Measurements from ENCODE around the gene NAALADL2.

Gene NAALADL2

DNA sequence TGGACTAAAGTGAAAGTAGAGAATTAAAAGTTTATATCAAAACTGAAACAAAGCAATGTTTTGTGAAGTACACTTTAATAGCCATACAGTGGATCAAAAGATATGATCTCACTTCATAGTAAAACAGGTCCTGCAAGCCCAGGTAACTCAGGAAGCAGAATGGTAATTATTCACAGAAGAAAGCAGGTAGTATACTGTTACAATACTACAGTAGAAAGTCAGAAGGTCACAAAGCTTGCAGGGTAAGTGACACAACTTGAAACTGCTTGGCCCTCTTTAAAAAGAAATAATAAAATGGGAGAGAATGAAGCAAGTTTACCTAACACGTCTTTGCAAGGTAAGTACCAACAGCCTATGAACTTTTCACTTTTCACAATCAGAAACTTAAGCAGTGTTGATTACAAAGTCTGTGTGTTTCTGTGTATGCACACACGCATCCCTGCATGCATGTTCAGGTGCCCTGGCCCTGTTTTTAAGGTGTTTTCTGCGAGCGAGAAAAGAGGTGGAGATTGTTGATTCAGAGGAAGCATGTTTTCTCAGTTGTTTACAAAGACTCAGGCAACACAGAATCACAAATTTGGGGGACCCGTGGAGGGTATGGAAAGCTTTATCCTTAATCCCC lies at the start of gene NAALADL2:
NAALADL2 (plus strand) TSS at position 221 of the 622 bp plus-strand sequence.
- no peak within 1 kb of the TSS for H3K4me3 ChIP-seq (ENCODE audit: low read length)
- no peak within 1 kb of the TSS for H3K9ac ChIP-seq (ENCODE audit: low read length)
- H3K36me3 ChIP-seq (ENCODE audit: control insufficient read depth, low read depth, low read length): no peaks in the 10 kb centered on the region
- H3K9me3 ChIP-seq (ENCODE audit: control insufficient read depth, low read depth, low read length): no peaks in the 10 kb centered on the region
- H3K4me1 ChIP-seq (ENCODE audit: control insufficient read depth, low read depth, low read length): no peaks in the 10 kb centered on the region
- no peaks in the 10 kb centered on the region for H3K27me3 ChIP-seq (ENCODE audit: control insufficient read depth, insufficient read depth, low read length)
- no peak within 1 kb of the TSS for H3K27ac ChIP-seq (ENCODE audit: low read length)

DNA sequence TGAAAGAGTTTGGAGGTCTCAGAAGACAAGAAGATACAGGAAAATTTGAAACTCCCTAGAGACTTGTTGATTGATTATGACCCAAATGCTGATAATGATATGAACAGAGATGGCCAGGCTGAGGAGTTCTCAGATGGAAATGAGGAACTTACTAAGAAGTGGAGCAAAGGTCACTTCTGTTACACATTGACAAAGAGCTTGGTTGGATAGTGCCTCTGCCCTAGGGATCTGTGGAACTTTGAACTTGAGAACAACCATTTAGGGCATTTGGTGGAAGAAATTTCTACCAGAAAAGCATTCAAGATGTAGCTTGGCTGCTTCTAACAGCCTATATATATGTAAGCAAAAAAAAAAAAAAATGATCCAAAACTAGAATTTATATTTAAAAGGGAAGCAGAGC lies 48.9 kb upstream of the NAALADL2 start:
- no peaks in the 10 kb centered on the region for H3K27me3 ChIP-seq (ENCODE audit: control insufficient read depth, insufficient read depth, low read length)
- H3K36me3 ChIP-seq (ENCODE audit: control insufficient read depth, low read depth, low read length): no peaks in the 10 kb centered on the region
- peaks cover 3% of the 10 kb centered on the region for H3K9me3 ChIP-seq (ENCODE audit: control insufficient read depth, low read depth, low read length)
- no peak overlapping the region for H3K27ac ChIP-seq (ENCODE audit: low read length)
- H3K9ac ChIP-seq (ENCODE audit: low read length): no peak overlapping the region
- no peaks in the 10 kb centered on the region for H3K4me1 ChIP-seq (ENCODE audit: control insufficient read depth, low read depth, low read length)
- H3K4me3 ChIP-seq (ENCODE audit: low read length): no peak overlapping the region

- Histone ChIP-seq H3K36me3 (ENCODE audit: control insufficient read depth, low read depth, low read length) (no peaks in the 10 kb centered on the region), H3K9ac (ENCODE audit: low read length) (no peak overlapping the region), H3K27ac (ENCODE audit: low read length) (no peak overlapping the region), H3K4me3 (ENCODE audit: low read length) (no peak overlapping the region), H3K27me3 (ENCODE audit: control insufficient read depth, insufficient read depth, low read length) (no peaks in the 10 kb centered on the region), H3K9me3 (ENCODE audit: control insufficient read depth, low read depth, low read length) (peaks cover 3% of the 10 kb centered on the region), H3K4me1 (ENCODE audit: control insufficient read depth, low read depth, low read length) (no peaks in the 10 kb centered on the region)
Measured at GRCh38 chr3:174812172-174812862, 46.8 kb upstream of the NAALADL2 start.

GRCh38 chr3:174815750-174816149 lies 43.4 kb upstream of the NAALADL2 start:
- H3K36me3 ChIP-seq (ENCODE audit: control insufficient read depth, low read depth, low read length): no peaks in the 10 kb centered on the region
- H3K27ac ChIP-seq (ENCODE audit: low read length): no peak overlapping the region
- H3K4me3 ChIP-seq (ENCODE audit: low read length): no peak overlapping the region
- H3K9me3 ChIP-seq (ENCODE audit: control insufficient read depth, low read depth, low read length): peaks cover under 1% of the 10 kb centered on the region
- H3K27me3 ChIP-seq (ENCODE audit: control insufficient read depth, insufficient read depth, low read length): no peaks in the 10 kb centered on the region
- H3K9ac ChIP-seq (ENCODE audit: low read length): no peak overlapping the region
- no peaks in the 10 kb centered on the region for H3K4me1 ChIP-seq (ENCODE audit: control insufficient read depth, low read depth, low read length)

DNA sequence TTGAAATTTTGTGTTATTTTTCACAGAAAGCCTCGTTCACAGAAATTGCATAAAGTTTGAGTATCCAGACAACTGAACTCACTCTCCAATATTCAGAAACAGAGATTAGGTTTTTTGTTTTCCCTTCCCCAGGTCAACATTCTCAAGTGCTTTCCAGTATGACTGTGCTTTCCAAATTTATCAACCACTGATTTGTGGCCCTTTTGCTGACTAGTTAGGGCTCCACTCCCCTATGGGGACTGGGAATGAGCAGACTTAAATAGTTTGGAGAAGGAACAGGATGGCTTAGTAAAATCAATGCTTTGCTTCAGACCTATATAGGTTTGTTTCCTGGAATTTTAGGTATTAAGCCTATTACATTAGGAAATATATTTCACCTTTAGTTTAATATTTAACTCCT lies 38.2 kb upstream of the NAALADL2 start:
- H3K4me1 ChIP-seq (ENCODE audit: control insufficient read depth, low read depth, low read length): no peaks in the 10 kb centered on the region
- no peaks in the 10 kb centered on the region for H3K27me3 ChIP-seq (ENCODE audit: control insufficient read depth, insufficient read depth, low read length)
- H3K9me3 ChIP-seq (ENCODE audit: control insufficient read depth, low read depth, low read length): no peaks in the 10 kb centered on the region
- H3K9ac ChIP-seq (ENCODE audit: low read length): no peak overlapping the region
- no peak overlapping the region for H3K27ac ChIP-seq (ENCODE audit: low read length)
- H3K36me3 ChIP-seq (ENCODE audit: control insufficient read depth, low read depth, low read length): no peaks in the 10 kb centered on the region
- H3K4me3 ChIP-seq (ENCODE audit: low read length): no peak overlapping the region

GRCh38 chr3:174821477-174821876 lies 37.7 kb upstream of the NAALADL2 start:
- Histone ChIP-seq H3K9ac (ENCODE audit: low read length) (no peak overlapping the region), H3K36me3 (ENCODE audit: control insufficient read depth, low read depth, low read length) (no peaks in the 10 kb centered on the region), H3K9me3 (ENCODE audit: control insufficient read depth, low read depth, low read length) (no peaks in the 10 kb centered on the region), H3K4me3 (ENCODE audit: low read length) (no peak overlapping the region), H3K27me3 (ENCODE audit: control insufficient read depth, insufficient read depth, low read length) (no peaks in the 10 kb centered on the region), H3K4me1 (ENCODE audit: control insufficient read depth, low read depth, low read length) (no peaks in the 10 kb centered on the region), H3K27ac (ENCODE audit: low read length) (no peak overlapping the region)

GRCh38 chr3:174822320-174822719 lies 36.8 kb upstream of the NAALADL2 start:
- no peak overlapping the region for H3K9ac ChIP-seq (ENCODE audit: low read length)
- no peaks in the 10 kb centered on the region for H3K36me3 ChIP-seq (ENCODE audit: control insufficient read depth, low read depth, low read length)
- H3K27me3 ChIP-seq (ENCODE audit: control insufficient read depth, insufficient read depth, low read length): no peaks in the 10 kb centered on the region
- H3K9me3 ChIP-seq (ENCODE audit: control insufficient read depth, low read depth, low read length): no peaks in the 10 kb centered on the region
- H3K4me3 ChIP-seq (ENCODE audit: low read length): no peak overlapping the region
- no peaks in the 10 kb centered on the region for H3K4me1 ChIP-seq (ENCODE audit: control insufficient read depth, low read depth, low read length)
- no peak overlapping the region for H3K27ac ChIP-seq (ENCODE audit: low read length)

DNA sequence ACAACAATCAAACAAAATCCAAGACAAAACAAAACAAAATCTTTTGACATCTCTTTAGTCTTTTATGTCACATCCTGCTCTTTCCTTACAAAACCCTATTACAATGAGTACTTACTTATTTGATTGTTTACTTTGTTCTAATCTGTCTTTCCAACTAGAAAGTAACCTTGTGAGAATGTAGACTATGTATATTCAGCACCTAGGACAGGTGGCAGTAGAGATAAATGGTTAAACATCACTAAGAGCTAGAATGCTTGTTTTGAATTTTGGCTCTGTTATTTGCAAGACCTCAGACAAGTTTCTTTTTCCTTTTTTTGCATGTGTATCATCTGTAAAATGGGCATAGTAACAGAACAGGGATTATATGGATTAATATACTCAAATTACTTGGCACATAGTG lies 33.1 kb upstream of the NAALADL2 start:
- Histone ChIP-seq H3K4me3 (ENCODE audit: low read length) (no peak overlapping the region), H3K27ac (ENCODE audit: low read length) (no peak overlapping the region), H3K9ac (ENCODE audit: low read length) (no peak overlapping the region), H3K36me3 (ENCODE audit: control insufficient read depth, low read depth, low read length) (no peaks in the 10 kb centered on the region), H3K4me1 (ENCODE audit: control insufficient read depth, low read depth, low read length) (no peaks in the 10 kb centered on the region), H3K9me3 (ENCODE audit: control insufficient read depth, low read depth, low read length) (no peaks in the 10 kb centered on the region), H3K27me3 (ENCODE audit: control insufficient read depth, insufficient read depth, low read length) (no peaks in the 10 kb centered on the region)

DNA sequence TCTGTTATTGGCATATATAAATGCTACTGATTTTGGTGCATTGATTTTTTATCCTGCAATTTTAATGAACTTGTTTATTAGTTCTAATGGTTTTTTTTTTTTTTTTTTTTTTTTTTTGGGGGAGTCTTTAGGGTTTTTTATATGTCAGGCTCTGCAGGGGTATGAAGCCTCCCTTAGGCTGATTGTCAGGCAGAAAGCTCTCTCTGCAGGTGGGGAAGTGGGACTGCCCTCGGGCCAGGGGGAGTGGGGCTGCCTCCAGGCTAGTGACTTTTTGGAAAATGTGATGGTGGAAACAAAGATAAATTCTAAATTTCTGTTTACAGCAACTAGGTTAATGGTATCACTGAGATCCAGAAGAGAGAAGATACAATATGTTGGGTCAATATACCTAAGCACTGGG lies 14.4 kb upstream of the NAALADL2 start:
- Histone ChIP-seq H3K4me1 (ENCODE audit: control insufficient read depth, low read depth, low read length) (peaks cover 21% of the 10 kb centered on the region), H3K27me3 (ENCODE audit: control insufficient read depth, insufficient read depth, low read length) (no peaks in the 10 kb centered on the region), H3K36me3 (ENCODE audit: control insufficient read depth, low read depth, low read length) (no peaks in the 10 kb centered on the region), H3K4me3 (ENCODE audit: low read length) (no peak overlapping the region), H3K9ac (ENCODE audit: low read length) (no peak overlapping the region), H3K27ac (ENCODE audit: low read length) (no peak overlapping the region), H3K9me3 (ENCODE audit: control insufficient read depth, low read depth, low read length) (no peaks in the 10 kb centered on the region)

DNA sequence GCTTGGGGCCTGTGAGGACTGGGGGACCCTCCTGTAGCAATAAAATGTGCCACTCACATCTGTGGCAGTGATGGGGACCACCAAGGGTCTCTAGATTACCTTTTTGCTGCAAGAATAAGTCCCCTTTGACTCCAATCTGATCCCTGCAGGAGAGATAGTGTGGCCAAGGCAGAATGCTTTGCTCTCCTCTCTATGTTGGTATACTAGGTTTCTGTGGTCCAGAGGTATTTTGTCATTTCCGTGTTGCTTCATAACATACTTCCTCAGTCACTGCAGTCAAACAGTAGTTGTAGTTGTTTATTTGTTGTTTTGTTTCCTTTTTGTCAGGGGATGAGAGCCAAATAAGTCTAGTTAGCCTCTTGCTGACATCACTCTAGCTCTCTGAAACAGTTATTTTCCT lies 13.1 kb upstream of the NAALADL2 start:
- Histone ChIP-seq H3K4me1 (ENCODE audit: control insufficient read depth, low read depth, low read length) (peaks cover 12% of the 10 kb centered on the region), H3K4me3 (ENCODE audit: low read length) (no peak overlapping the region), H3K36me3 (ENCODE audit: control insufficient read depth, low read depth, low read length) (no peaks in the 10 kb centered on the region), H3K27ac (ENCODE audit: low read length) (no peak overlapping the region), H3K9ac (ENCODE audit: low read length) (no peak overlapping the region), H3K9me3 (ENCODE audit: control insufficient read depth, low read depth, low read length) (no peaks in the 10 kb centered on the region), H3K27me3 (ENCODE audit: control insufficient read depth, insufficient read depth, low read length) (no peaks in the 10 kb centered on the region)

- Histone ChIP-seq H3K36me3 (ENCODE audit: control insufficient read depth, low read depth, low read length) (no peaks in the 10 kb centered on the region), H3K4me3 (ENCODE audit: low read length) (no peak overlapping the region), H3K27ac (ENCODE audit: low read length) (no peak overlapping the region), H3K9me3 (ENCODE audit: control insufficient read depth, low read depth, low read length) (no peaks in the 10 kb centered on the region), H3K27me3 (ENCODE audit: control insufficient read depth, insufficient read depth, low read length) (no peaks in the 10 kb centered on the region), H3K9ac (ENCODE audit: low read length) (no peak overlapping the region), H3K4me1 (ENCODE audit: control insufficient read depth, low read depth, low read length) (no peaks in the 10 kb centered on the region)
Measured at GRCh38 chr3:174854987-174855386, 4.1 kb upstream of the NAALADL2 start.

GRCh38 chr3:174857301-174857700 lies 1.8 kb upstream of the NAALADL2 start:
- Histone ChIP-seq H3K9ac (ENCODE audit: low read length) (no peak overlapping the region), H3K4me1 (ENCODE audit: control insufficient read depth, low read depth, low read length) (no peaks in the 10 kb centered on the region), H3K27me3 (ENCODE audit: control insufficient read depth, insufficient read depth, low read length) (no peaks in the 10 kb centered on the region), H3K27ac (ENCODE audit: low read length) (no peak overlapping the region), H3K4me3 (ENCODE audit: low read length) (no peak overlapping the region), H3K36me3 (ENCODE audit: control insufficient read depth, low read depth, low read length) (no peaks in the 10 kb centered on the region), H3K9me3 (ENCODE audit: control insufficient read depth, low read depth, low read length) (no peaks in the 10 kb centered on the region)

All from iPS-18a (cell line).